GM12872 (cell line): ENCODE measurements around the gene IQCN.

Experiments
- TF ChIP-seq, protein P1 (sequence below): IDR thresholded peaks from 3 replicates; pipeline ENCODE4 v1.5.1; 2011; ENCODE audit warnings: low read depth, mild to moderate bottlenecking, low read length, moderate library complexity; ENCODE audit not compliant: insufficient read depth

The IQCN gene

GRCh38 chr19:18214779-18215433, 59.3 kb downstream of the IQCN start:
- TF ChIP-seq, protein P1, sequence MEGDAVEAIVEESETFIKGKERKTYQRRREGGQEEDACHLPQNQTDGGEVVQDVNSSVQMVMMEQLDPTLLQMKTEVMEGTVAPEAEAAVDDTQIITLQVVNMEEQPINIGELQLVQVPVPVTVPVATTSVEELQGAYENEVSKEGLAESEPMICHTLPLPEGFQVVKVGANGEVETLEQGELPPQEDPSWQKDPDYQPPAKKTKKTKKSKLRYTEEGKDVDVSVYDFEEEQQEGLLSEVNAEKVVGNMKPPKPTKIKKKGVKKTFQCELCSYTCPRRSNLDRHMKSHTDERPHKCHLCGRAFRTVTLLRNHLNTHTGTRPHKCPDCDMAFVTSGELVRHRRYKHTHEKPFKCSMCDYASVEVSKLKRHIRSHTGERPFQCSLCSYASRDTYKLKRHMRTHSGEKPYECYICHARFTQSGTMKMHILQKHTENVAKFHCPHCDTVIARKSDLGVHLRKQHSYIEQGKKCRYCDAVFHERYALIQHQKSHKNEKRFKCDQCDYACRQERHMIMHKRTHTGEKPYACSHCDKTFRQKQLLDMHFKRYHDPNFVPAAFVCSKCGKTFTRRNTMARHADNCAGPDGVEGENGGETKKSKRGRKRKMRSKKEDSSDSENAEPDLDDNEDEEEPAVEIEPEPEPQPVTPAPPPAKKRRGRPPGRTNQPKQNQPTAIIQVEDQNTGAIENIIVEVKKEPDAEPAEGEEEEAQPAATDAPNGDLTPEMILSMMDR = no peak

DNA sequence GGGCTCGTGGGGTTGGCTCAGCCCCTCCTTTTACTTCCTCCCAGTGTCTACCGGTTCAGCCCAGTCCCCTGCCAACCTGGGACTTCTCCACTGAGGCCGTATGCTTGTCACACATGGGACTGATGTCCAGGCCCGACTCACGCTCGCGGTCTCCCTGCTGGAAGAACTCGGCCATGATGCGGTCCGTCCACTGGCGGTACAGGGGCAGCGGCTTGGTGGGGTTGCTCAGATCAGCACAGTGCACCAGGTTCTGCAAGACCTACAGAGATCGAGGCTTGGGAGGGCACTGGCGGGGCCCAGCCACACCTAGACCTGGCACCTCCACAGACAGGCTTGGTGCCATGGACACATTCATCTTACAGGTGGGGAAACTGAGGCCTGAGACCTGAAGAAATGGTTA, 62.6 kb downstream of the IQCN start:
- TF ChIP-seq, protein P1 = no peak

DNA sequence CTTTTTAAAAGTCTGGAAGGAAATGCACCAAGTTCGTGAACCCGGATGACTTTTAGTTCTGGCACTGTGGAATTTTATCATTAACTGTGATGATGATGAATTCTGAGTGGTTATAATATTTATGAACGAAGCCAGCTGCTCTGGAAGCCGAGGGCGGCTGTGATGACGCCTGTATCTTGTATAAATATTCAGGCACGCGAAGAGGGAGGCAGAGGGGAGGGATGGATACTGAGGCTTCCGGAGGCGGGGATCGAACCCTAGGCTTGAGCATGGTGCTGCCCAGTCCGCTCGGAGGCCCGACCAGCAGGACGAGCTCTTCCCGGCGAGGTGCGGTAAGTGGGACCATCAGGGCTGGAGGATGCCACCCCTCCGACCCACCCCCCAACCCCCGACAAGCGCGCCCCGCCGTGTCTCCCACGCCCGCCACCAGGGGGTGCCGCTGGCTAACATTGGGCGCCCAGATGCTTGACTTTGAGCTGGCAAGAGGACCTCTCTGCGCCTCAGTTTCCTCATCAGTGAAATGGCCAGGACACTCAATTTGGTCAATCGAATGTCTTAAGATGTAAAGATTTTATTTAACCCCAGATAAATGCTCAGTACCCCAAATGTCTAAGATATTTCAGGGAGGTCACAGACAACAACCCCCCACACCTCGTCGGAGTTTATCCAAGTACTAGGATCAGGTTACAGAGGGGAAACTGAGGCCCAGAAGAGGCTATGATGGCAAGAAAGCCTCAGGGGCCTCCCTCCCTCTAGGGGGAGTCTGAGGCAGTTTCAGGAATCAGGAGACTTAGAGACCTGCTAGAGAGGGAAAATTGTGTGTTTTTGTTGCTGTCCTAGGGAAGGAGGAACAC, 65.9 kb downstream of the IQCN start:
- TF ChIP-seq, protein P1 = peak; percentile 70
